ENCODE results near the gene GRID1. TPM values are rescaled to one million over a fixed set of nuclear protein-coding genes. Genes with fewer than 3 reads are reported as not detected.

GRID1 gene
- total RNA-seq, 1 donor from 2014 or later, result 0.22 TPM

DNA sequence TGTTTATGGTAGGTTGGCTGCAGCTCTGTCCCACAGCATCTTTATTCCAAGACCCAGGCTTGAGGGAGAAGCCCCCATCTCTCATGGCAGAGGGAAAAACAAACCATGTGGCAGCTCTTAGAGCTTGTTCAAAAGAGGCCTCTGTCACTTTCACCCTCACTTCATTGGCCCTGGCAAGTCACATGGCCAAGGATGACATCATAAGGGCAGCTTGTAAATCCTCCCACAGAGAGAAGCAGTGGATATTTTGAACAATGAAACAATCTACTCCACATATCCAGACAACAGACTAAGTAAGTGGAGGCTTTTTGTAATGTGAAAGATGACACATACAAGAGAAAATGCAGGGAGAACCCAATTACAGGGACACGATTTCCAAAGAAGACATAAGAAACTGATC lies 108.1 kb downstream of the GRID1 start:
- H3K27me3 Mint-ChIP-seq, result peaks cover 38% of the 10 kb centered on the region
- H3K4me1 Mint-ChIP-seq (ENCODE audit: low read depth), result no peaks in the 10 kb centered on the region
- H3K36me3 Mint-ChIP-seq (ENCODE audit: insufficient read depth), result no peaks in the 10 kb centered on the region
- H3K27ac Mint-ChIP-seq, result no peak overlapping the region
- no peak for DNase-seq (ENCODE audit: low spot score, unreplicated experiment)
- H3K9me3 Mint-ChIP-seq (ENCODE audit: low read depth), result no peaks in the 10 kb centered on the region
- no peak overlapping the region for H3K4me3 Mint-ChIP-seq (ENCODE audit: low read depth)
- TF ChIP-seq, protein P1, sequence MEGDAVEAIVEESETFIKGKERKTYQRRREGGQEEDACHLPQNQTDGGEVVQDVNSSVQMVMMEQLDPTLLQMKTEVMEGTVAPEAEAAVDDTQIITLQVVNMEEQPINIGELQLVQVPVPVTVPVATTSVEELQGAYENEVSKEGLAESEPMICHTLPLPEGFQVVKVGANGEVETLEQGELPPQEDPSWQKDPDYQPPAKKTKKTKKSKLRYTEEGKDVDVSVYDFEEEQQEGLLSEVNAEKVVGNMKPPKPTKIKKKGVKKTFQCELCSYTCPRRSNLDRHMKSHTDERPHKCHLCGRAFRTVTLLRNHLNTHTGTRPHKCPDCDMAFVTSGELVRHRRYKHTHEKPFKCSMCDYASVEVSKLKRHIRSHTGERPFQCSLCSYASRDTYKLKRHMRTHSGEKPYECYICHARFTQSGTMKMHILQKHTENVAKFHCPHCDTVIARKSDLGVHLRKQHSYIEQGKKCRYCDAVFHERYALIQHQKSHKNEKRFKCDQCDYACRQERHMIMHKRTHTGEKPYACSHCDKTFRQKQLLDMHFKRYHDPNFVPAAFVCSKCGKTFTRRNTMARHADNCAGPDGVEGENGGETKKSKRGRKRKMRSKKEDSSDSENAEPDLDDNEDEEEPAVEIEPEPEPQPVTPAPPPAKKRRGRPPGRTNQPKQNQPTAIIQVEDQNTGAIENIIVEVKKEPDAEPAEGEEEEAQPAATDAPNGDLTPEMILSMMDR (IDR thresholded peaks at IDR 0.05; ENCODE audit: unreplicated experiment), result no peak

DNA sequence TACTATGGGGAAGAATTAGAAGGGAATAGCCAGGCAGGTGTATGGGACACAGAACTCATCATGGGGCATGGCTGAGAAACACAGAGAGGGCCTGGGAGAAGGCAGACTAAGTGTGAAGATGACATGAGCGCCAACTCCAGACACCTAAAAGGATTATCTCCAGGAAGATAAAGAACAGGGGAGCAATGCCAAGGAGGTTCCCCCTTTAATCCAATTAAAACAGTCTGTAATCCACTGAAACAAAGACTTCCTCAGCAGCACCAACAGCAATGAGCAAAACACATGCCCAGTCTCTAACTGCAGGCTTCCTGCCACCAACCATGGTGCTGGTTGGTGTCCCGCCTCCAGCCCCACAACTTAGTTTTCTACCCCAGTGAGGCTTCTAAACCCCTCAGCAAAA lies 108.9 kb downstream of the GRID1 start:
- Mint-ChIP-seq H3K9me3 (ENCODE audit: low read depth) (no peaks in the 10 kb centered on the region), H3K36me3 (ENCODE audit: insufficient read depth) (no peaks in the 10 kb centered on the region), H3K27ac (no peak overlapping the region), H3K27me3 (peaks cover 37% of the 10 kb centered on the region), H3K4me3 (ENCODE audit: low read depth) (no peak overlapping the region), H3K4me1 (ENCODE audit: low read depth) (no peaks in the 10 kb centered on the region)
- DNase-seq (ENCODE audit: low spot score, unreplicated experiment), result no peak
- TF ChIP-seq, protein P1 (IDR thresholded peaks at IDR 0.05; ENCODE audit: unreplicated experiment), result no peak

DNA sequence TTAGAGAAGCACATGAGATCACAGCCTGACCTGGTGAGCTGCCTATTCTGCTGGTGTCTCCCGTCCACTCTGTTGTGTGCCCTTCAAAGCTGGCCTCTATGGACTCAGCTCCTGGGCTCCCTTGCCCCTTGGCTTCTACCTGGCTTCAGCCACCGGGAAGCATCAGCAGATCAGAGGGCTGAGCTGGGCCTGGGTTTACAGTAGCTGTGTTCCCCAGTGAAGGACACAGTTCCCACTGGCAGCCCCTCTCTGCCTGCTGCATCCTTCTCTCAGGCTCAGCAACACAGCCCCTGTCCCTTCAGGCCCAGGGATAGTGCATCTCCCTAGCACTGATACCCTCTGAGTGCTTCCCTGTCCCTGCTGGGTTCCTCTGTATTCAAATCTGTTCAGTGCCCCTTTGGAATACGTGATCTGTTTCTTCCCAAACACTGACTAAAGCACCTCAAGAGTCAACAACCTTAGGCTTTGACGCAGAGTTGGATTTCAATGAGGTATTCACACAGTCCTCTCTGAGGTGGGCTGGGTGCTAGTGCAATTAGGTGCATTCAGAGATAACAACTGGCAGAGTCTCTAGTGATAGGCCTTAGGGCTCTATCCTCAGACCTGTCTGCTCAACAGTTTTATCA lies 109.8 kb downstream of the GRID1 start:
- no peaks in the 10 kb centered on the region for H3K9me3 Mint-ChIP-seq (ENCODE audit: low read depth)
- peaks cover 30% of the 10 kb centered on the region for H3K27me3 Mint-ChIP-seq
- no peak overlapping the region for H3K27ac Mint-ChIP-seq
- DNase-seq (ENCODE audit: low spot score, unreplicated experiment), result no peak
- TF ChIP-seq, protein P1 (IDR thresholded peaks at IDR 0.05; ENCODE audit: unreplicated experiment), result no peak
- no peak overlapping the region for H3K4me3 Mint-ChIP-seq (ENCODE audit: low read depth)
- H3K36me3 Mint-ChIP-seq (ENCODE audit: insufficient read depth), result no peaks in the 10 kb centered on the region
- H3K4me1 Mint-ChIP-seq (ENCODE audit: low read depth), result peaks cover 2% of the 10 kb centered on the region

DNA sequence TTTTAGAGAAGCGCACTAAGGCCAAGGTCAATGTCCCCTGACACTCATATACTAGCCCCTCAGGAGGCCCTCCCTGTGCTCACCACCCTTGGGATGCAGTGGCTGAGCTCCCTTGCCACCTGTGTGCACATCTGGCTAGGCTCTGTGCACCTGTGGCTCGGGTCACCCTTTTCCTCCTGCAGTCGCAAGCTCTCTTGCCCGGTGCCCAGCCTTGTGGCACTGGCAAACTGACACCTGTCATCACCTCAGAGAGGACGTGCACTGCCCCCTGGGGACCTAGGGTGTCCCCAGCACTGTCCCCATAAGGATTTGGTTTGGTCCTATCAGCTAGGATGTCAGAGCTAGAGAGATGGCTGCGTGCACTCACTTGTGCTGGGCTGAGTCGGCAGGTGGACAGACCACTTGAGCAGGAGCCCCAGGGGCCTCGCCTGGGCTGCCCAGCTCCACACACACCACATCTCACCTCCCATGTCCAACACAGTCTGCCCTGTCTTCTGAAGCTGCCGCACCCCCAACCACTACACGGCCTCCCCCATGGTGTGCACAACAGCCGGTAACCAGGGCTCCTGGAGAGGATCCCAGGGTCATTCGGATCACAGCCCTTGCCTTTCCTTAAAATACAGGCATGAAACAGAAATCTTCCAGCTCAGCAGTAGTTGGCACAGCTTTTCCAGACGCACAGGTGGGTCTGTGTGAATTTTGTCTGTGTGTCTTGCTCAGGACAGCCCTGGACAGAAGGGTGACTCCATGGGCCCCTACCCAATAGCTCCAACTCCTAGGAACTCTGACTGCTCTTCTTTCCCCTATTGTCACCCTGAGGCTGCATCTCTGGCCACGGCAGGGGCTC lies 111.0 kb downstream of the GRID1 start:
- no peaks in the 10 kb centered on the region for H3K9me3 Mint-ChIP-seq (ENCODE audit: low read depth)
- DNase-seq (ENCODE audit: low spot score, unreplicated experiment), result no peak

DNA sequence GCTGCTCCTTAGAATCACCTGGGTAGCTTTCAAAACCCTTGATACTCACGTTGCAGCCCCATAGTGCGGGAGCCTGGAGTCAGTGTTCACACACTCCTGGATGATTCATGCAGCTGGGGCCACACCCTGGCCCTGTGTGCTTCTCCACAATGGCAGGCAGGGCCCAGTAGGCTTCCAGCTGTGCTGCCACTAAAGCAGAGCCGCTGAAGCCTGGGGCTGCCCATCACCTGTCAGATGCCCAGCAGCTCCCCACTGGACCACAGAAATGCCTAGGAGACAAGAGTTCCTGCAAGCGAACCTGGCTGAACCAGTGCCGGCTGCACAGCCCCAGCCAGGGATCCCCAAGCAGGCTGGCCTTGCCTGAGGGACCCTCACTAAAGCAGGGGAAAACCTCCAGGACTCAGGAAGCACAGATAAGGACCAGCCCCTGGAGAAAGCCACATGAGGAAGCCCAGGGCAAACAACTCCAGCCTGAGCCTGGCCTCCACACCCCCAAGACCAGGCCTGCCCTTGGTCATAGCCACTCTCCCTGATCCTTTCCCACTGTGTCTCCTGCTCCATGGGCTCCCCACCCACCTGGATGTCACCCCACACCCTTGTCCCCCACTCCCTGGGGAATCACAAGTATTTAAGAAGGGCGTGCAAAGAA lies 111.9 kb downstream of the GRID1 start:
- Mint-ChIP-seq H3K36me3 (ENCODE audit: insufficient read depth) (no peaks in the 10 kb centered on the region), H3K4me3 (ENCODE audit: low read depth) (no peak overlapping the region), H3K4me1 (ENCODE audit: low read depth) (peaks cover 2% of the 10 kb centered on the region), H3K9me3 (ENCODE audit: low read depth) (peaks cover 6% of the 10 kb centered on the region), H3K27me3 (peaks cover 12% of the 10 kb centered on the region), H3K27ac (no peak overlapping the region)
- TF ChIP-seq, protein P1 (IDR thresholded peaks at IDR 0.05; ENCODE audit: unreplicated experiment), result no peak
- peak; percentile 2 for DNase-seq (ENCODE audit: low spot score, unreplicated experiment)

More for the DNA sequence above, 111.0 kb downstream of the GRID1 start:
- TF ChIP-seq, protein P1 (IDR thresholded peaks at IDR 0.05; ENCODE audit: unreplicated experiment), result no peak
- Mint-ChIP-seq H3K27ac (no peak overlapping the region), H3K27me3 (peaks cover 20% of the 10 kb centered on the region), H3K4me3 (ENCODE audit: low read depth) (no peak overlapping the region), H3K36me3 (ENCODE audit: insufficient read depth) (no peaks in the 10 kb centered on the region), H3K4me1 (ENCODE audit: low read depth) (peaks cover 2% of the 10 kb centered on the region)

All from progenitor cell of endocrine pancreas (in vitro differentiated cells).